A549 treated with GW870086 at 1 μM for 4 hours (cell line): ENCODE measurements around the gene LRRC4. TPM values are rescaled to one million over a fixed set of nuclear protein-coding genes. Genes with fewer than 3 reads are reported as not detected.

Experiments used
- total RNA-seq: library from RNA; stranded (reverse); fragments of 200-300 nt; extraction: Qiagen RNA extraction; gene quantifications from 5 replicates; pipeline ENCODE4 v1.2.3, GENCODE V29; 2022; ENCODE audit warnings: low read depth

LRRC4 gene
- total RNA-seq: not detected in 5 replicates

DNA sequence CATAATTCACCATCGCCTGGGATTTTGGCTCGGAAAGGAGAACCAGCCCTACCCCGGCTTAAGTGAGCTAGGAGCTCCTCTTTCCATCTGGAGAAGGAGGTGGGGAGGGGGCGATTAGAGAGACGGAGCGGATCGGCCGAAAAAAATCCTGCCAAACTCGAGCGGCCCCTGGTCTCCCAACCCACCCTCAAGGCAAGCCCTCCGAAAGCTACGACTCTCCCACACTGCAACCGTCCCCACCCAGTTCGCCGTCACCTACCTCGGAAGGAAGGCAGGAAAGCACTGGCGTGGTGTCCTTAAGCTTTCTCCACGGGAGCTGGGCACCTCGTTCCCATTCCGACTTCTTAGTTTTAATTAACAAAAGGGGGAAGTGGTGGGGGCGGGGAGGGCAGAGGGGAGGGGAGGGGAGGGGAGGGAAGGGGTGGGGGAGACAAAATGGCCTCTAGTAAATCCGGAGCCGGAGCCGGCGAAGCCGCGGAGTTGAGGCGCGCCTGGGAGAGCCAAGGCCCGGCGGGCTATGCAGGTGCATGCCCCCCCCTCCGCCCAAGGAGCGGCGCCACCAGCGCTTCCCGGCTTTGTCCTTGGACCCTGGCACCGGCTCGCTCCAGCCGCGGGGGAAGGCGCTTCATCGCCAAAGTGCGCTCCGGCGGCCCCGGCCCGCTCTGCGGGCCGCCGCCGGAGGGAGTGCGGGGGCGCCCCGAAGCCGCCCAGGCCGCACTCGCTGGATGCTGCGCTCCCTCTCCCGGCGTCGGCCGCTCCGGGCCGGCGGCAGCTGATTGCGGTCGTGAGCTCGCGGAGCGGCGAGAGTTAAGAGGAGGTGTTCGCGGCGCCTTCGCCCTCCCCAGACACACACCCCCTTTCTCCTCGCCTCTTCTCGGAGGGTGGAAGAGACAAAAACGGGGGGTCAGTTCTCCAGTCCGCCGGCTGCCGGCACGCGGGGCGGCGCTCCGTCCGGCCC lies at the start of gene LRRC4:
TSS of gene LRRC4 (minus strand) at position 784 of the 958 bp plus-strand sequence. CDS start 797 bp downstream, outside the sequence.

Other genes with a start within 250 kb of the LRRC4 start
- not detected in 5 replicates for gene LEP, start 209.8 kb upstream of the LRRC4 start, total RNA-seq